Peyer's patch (tissue), 4 donors: ENCODE results near the gene OLR1.

Experiments
- CTCF ChIP-seq, 6 experiments: fragments of 450-650 bp in 4 of 6; fragments of 200-600 bp in 2 of 6; sonication (generic) in 1 of 6; IDR thresholded peaks; one replicate each; pipeline ENCODE4 v1.5.1; 2017 to 2019; ENCODE audit warnings: antibody characterized with exemption in 6 of 6, mild to moderate bottlenecking in 3 of 6, moderate library complexity in 1 of 6
- POLR2A ChIP-seq, 2 donors: fragments of 450-650 bp; IDR thresholded peaks; one replicate each; pipeline ENCODE4 v1.5.1; 2017; ENCODE audit warnings: antibody characterized with exemption in 2 of 2, mild to moderate bottlenecking in 2 of 2, moderate library complexity in 2 of 2

DNA sequence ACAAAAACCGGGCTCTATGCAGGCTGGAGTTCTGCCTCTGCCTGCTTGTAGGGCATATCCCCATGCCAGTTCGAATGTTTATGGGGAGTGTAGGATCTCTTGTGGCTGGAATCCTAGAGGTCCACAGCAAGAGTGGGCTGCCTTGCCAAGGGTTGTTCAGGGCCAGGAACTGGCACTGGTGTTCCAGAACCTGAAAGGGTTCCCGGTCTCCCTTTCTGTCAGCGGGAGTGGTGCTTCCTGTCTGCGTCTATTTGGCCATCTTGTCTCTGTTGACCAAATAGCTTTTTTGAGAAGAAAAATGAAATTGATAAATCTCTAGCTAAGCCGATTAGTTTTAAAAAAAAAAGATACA lies 17.8 kb downstream of the OLR1 start:
- TF ChIP-seq POLR2A (IDR thresholded peaks at IDR 0.05) (no peak), CTCF (IDR thresholded peaks at IDR 0.05) (no peak)
